ENCODE measurements around the gene ITPA.

The ITPA gene

GRCh38 chr20:3209257-3209945 is at the start of gene ITPA:
TSS of gene ITPA (plus strand) at chr20:3209498. CDS start at chr20:3209552, 54 bp downstream.
- DNase-seq, result peak in 1 of 2 experiments; percentile 67

GRCh38 chr20:3160418-3160817 is 48.9 kb upstream of the ITPA start:
- no peak for DNase-seq

- no peak for DNase-seq
These were observed 47.8 kb upstream of the ITPA start for GRCh38 chr20:3161316-3162079.

- DNase-seq, result no peak
These were observed 47.2 kb upstream of the ITPA start for GRCh38 chr20:3162080-3162611.

- DNase-seq, result no peak
These were observed 45.9 kb upstream of the ITPA start for GRCh38 chr20:3163099-3164042.

GRCh38 chr20:3164043-3164762 is 45.1 kb upstream of the ITPA start:
- DNase-seq, result no peak

GRCh38 chr20:3164763-3165410 is 44.4 kb upstream of the ITPA start:
- DNase-seq, result no peak

GRCh38 chr20:3165473-3166337 is 43.6 kb upstream of the ITPA start:
- no peak for DNase-seq

GRCh38 chr20:3166338-3166912 is 42.9 kb upstream of the ITPA start:
- DNase-seq, result no peak

- no peak for DNase-seq
These were observed 42.4 kb upstream of the ITPA start for GRCh38 chr20:3166913-3167342.

- no peak for DNase-seq
These were observed 41.6 kb upstream of the ITPA start for GRCh38 chr20:3167738-3168078.

GRCh38 chr20:3168079-3168828 is 41.0 kb upstream of the ITPA start:
- no peak for DNase-seq

- DNase-seq, result no peak
These were observed 40.3 kb upstream of the ITPA start for GRCh38 chr20:3168829-3169590.

GRCh38 chr20:3171391-3172125 is 37.7 kb upstream of the ITPA start:
- no peak for DNase-seq

- DNase-seq, result no peak
These were observed 37.0 kb upstream of the ITPA start for GRCh38 chr20:3172126-3172932.

GRCh38 chr20:3172933-3173609 is 36.2 kb upstream of the ITPA start, which contains the start of gene LZTS3:
TSS of gene LZTS3 (minus strand) at chr20:3173549. CDS start at chr20:3167163, 6,386 bp downstream.
- DNase-seq, result peak; percentile 56 to 61
